ENCODE results near the gene SCAMP4. TPM values are rescaled to one million over a fixed set of nuclear protein-coding genes. Genes with fewer than 3 reads are reported as not detected.

SCAMP4 gene
- total RNA-seq, 1 donor from 2014 or later, result 48.4 TPM

- no peak for DNase-seq (ENCODE audit: low spot score)
Measured at GRCh38 chr19:1956122-1956494, 50.9 kb downstream of the SCAMP4 start.

GRCh38 chr19:1956868-1957492 lies 51.8 kb downstream of the SCAMP4 start:
- no peak for DNase-seq (ENCODE audit: low spot score)

- no peak for DNase-seq (ENCODE audit: low spot score)
Measured at GRCh38 chr19:1957562-1958248, 52.5 kb downstream of the SCAMP4 start.

GRCh38 chr19:1959928-1960589 lies 54.9 kb downstream of the SCAMP4 start:
- no peak for DNase-seq (ENCODE audit: low spot score)

- DNase-seq (ENCODE audit: low spot score), result no peak
Measured at GRCh38 chr19:1961000-1961883, 56.0 kb downstream of the SCAMP4 start.

GRCh38 chr19:1962674-1963073 lies 57.5 kb downstream of the SCAMP4 start:
- no peak for DNase-seq (ENCODE audit: low spot score)

GRCh38 chr19:1967087-1967608 lies 61.9 kb downstream of the SCAMP4 start:
- no peak for DNase-seq (ENCODE audit: low spot score)

- no peak for DNase-seq (ENCODE audit: low spot score)
Measured at GRCh38 chr19:1968279-1969175, 63.3 kb downstream of the SCAMP4 start.

GRCh38 chr19:1969176-1970002 lies 64.2 kb downstream of the SCAMP4 start:
- no peak for DNase-seq (ENCODE audit: low spot score)

GRCh38 chr19:1970003-1970805 lies 65.0 kb downstream of the SCAMP4 start:
- DNase-seq (ENCODE audit: low spot score), result no peak

GRCh38 chr19:1970806-1971502 lies 65.8 kb downstream of the SCAMP4 start:
- no peak for DNase-seq (ENCODE audit: low spot score)

- no peak for DNase-seq (ENCODE audit: low spot score)
Measured at GRCh38 chr19:1974381-1975161, 69.4 kb downstream of the SCAMP4 start.

GRCh38 chr19:1975162-1975480 lies 69.9 kb downstream of the SCAMP4 start:
- no peak for DNase-seq (ENCODE audit: low spot score)

Data from mesenteric fat pad (tissue), 1 donor.